NCI-H1105 (cell line): ENCODE results near the gene PPP1R3G.
"Not testable (repeated sequence)": the region's sequence is repeated elsewhere in the genome, so short reads cannot be mapped to it uniquely, and the experiment has no call there.

ENCODE experiments used
- DNase-seq: peaks from one replicate; lab custom pipeline; 2025; lab: John Stamatoyannopoulos, UW

PPP1R3G gene

GRCh38 chr6:5084781-5085647 is at the start of gene PPP1R3G:
TSS of gene PPP1R3G (plus strand) at chr6:5085341. CDS start at chr6:5085486, 145 bp downstream.
- peak; percentile 17 for DNase-seq

DNA sequence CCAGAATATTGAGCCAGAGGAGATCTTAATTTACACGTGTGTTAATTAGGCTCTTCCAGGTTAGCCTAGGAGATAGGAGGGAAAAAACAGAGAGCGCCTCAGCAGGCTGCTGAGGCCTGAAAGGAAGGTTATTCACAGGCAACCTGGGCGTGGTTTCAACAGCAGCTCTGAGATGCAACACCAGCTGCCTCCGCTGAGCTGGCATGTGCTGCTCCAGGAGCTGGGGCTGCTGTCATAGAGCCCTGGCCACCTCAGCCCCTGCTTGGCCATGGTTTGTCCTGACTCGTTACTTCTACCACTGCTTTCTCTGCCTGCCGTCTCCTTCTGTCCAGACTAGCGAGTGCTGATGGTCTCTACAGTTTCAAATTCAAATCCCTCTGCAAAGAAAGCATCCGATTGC is 48.9 kb upstream of the PPP1R3G start:
- DNase-seq = no peak

- DNase-seq = no peak
These were observed 43.2 kb upstream of the PPP1R3G start for GRCh38 chr6:5041955-5042354.

DNA sequence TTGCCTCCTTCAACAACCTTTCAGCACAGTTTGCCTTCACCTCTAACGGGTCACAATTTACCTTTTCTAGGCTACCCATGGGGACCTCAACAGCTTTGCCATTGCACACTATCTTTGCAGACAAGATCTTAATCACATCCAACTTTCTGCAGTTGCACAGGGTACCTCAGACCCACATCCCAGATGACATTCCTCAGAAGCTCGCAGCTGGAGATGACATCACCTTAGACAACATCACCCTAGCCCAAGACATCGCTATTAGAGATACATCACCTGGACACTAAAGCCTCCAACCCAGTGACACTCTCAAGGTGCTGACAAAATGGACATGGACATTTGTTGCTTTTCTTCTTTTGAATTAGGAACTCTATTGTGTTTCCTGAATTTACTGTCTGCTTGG is 42.7 kb upstream of the PPP1R3G start:
- DNase-seq = no peak

DNA sequence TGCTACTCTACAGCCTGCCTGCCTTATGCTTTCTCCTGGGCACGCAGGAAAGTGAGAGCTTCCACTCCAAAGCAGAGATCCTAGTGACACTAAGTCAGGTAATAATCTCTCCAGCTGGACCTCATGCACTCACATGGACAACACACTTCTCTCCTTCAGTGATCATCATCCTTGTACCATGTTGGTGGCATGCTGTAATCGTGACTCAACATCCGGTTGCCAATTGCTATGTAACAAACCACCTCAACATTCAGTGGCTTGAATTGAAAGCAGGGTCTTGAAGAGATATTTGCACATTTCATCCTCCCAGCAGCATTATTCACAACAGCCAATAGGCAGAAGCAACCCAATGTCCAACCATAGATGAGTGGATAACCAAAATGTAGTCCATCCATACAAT is 40.3 kb upstream of the PPP1R3G start:
- no peak for DNase-seq

- DNase-seq = no peak
These were observed 39.7 kb upstream of the PPP1R3G start for GRCh38 chr6:5045416-5045815.

GRCh38 chr6:5046430-5046829 is 38.7 kb upstream of the PPP1R3G start:
- no peak for DNase-seq

- no peak for DNase-seq
These were observed 35.1 kb upstream of the PPP1R3G start for GRCh38 chr6:5050009-5050408.

- no peak for DNase-seq
These were observed 33.7 kb upstream of the PPP1R3G start for GRCh38 chr6:5051394-5051793.

DNA sequence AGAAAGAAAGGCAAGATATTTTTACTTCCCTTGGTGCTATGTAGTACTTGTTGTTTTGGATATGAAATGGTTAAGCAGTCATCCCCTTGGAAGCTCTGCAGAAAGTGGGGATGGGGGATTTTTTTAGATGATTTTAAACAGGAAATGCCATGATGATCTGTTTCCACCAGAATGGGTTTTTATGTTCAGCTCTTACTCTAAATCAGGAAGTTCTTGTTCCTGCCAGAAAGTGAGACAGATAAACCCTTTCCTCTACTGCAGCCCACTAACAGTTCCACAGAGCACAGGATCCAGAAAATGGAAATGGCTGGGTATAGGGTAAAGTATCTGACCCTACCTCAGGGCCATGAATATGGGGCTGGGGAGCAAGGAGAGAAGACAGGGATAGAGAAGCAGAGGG is 32.1 kb upstream of the PPP1R3G start:
- DNase-seq = no peak

GRCh38 chr6:5053864-5054244 is 31.3 kb upstream of the PPP1R3G start:
- no peak for DNase-seq

DNA sequence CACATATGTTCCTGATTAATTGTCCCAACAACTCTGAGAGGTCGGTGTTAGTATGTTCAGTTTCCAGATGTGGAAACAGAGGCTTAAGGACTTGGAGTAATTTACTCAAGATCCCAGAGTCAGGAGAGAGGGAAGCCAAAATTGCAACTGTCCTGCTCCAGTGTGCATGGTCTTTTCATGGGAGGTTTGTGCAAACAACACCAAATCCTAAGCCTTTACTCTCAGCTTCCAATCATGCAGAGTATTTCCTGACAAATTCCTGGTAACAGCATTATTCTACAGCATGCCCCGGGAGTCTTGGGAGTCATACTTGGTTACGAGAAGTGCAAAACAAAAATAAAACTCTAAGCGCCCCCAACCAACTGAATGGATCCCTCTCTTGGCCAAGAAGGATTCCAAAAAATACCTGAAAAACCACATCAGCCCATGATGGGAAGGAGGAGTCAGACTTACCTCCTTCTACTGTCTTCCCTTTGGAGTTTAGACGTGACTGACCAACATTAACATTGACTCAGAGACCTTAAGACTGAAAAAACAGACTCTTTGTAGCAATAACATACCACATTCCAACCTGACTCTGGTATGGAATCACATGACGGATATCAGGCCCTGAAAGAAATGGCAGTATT is 30.8 kb upstream of the PPP1R3G start:
- no peak for DNase-seq

- DNase-seq = no peak
These were observed 30.0 kb upstream of the PPP1R3G start for GRCh38 chr6:5055118-5055517.

- no peak for DNase-seq
These were observed 26.9 kb upstream of the PPP1R3G start for GRCh38 chr6:5058254-5058653.

DNA sequence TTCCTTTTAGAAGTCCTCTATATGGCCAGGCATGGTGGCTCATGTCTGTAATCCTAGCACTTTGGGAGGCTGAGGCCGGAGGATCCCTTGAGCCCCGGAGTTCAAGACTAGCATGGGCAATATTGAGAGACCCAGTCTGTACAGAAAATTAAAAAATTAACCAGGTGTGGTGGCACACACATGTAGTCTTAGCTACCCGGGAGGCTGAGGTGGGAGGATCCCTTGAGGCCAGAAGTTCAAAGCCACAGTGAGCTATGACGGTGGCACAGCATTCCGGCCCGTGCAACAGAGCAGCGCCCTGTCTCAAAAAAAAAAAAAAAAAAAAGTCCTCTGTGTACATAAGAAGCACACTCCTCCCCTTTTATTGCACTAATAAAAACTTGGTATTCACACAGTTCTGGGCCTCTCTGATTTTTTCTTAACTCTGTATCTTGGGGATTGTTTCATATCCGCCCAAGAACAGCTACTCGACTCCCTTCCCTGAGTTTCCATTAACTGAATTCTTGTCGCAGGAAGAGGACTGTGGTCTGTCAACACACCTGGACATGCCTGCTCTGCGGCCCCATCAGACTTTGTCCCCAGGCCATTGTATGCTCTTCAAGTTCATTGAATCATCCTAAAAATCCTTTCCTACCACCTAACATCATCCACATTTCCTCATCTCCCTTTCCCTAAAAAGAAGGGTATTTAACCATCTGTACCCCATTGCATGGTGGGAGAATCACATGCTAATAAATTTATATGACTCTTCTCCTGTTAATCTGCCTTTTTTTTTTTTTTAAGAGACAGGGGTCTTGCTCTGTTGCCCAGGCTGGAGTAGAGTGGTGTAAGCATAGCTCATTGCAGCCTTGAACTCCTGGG is 25.9 kb upstream of the PPP1R3G start:
- DNase-seq = no peak

DNA sequence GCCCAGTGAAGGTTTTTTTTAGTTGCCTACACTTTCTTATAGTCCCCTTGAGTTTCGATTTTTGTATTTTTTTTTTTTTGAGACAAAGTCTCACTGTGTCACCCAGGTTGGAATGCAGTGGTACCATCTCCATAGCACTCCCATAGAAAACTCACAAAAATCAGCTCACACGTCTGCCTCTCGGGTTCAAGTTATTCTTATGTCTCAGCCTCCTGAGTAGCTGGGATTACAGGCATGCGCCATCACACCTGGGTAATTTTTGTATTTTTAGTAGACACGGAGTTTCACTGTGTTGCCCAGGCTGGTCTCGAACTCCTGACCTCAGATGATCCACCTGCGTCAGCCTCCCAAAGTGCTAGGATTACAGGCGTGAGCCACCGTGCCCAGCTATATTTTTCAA is 24.7 kb upstream of the PPP1R3G start:
- not testable (repeated sequence) for DNase-seq

DNA sequence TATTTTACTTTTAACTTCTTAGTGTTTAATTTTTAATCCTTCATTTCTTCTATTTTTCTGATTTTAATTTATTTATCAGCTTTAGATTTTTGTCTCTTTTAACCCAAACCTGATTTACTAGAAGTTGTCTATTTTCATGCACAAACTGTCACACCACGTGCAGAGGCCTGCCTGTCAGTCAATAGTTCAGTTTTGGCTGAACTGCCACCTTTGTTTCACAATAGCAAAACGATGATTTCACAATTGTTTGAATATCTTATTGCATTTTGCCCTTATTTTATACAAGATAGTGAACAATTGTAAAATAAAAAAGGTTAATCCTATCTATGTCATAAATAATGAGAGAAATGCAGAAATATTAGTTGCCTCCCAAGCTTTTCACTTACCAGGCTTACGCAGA is 24.0 kb upstream of the PPP1R3G start:
- DNase-seq = no peak

- no peak for DNase-seq
These were observed 21.5 kb upstream of the PPP1R3G start for GRCh38 chr6:5063617-5064016.

DNA sequence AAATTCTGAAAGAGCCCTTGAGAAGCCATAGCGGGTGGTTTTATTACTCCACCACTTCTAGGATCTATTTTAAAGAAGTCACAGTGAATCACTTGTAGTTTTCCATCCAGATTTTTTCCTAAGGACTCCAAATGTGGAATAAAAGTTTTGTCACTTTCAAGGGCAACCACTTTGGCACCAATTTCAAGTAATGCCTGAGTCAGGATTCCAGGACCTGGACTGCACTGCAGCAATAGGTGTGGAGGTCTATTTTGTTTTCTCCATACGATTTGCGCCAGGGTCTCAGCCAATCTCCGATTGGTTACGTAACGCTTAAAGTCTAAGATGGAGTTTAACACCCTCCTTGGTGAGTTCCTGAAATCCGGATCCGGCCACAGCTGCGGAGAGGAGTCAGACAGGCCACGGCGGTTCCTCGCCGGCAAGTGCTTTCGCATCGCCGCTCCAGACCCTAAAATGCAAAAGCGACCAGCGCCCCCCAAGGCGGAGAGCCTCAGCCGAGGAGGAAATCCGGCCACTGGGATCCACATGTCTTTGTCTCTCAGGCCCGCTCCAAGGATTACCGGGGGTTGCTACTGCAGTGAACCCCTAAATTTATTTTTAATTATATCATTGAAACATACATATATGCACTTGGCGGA is 18.6 kb upstream of the PPP1R3G start:
- DNase-seq = no peak

DNA sequence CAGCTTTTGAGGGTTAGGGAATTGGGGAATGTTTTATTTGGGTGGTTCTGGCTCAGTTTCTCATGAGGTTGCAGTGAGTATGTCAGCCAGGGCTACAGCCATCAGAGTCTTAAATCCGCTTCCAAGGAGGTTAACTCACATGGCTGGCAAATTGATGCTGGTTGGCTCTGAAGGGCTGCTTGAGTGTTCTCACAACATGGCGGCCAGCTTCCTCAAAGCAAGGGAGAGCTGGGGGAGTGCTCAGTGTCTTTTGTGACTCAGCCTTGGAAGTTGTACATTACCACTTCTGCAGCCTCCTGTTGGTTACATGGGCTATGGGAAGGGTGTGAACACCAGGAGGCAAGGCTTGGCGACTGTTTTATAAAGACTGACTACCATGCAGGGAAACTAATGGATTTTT is 17.8 kb upstream of the PPP1R3G start:
- DNase-seq = no peak

DNA sequence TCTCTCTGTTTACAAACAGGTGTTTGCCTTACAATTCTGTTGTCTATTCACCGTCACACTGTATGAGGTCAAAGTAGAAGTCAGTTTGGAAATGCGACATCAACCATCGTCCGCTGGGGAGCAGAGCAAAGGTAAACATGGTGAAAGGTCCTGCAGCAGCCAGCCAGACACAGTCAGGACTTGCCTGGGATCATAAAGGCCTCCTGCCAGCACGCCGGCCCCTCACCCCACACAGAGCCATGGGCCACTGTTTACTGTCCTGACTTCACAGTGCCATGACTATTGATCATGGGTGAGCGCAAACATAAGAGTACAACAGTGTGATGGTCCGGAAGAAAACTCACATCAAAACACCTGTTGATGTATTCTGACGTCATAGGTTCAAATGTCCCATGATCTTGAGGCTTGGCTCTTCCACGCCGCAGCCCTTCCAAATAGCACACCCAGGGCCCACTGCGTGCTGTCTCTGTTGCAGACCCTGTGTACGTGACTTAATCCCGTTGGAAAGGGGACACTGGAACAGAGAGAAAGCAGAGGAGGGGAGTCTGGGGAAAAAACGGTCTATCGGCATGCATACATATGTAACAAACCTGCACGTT is 16.9 kb upstream of the PPP1R3G start:
- no peak for DNase-seq

DNA sequence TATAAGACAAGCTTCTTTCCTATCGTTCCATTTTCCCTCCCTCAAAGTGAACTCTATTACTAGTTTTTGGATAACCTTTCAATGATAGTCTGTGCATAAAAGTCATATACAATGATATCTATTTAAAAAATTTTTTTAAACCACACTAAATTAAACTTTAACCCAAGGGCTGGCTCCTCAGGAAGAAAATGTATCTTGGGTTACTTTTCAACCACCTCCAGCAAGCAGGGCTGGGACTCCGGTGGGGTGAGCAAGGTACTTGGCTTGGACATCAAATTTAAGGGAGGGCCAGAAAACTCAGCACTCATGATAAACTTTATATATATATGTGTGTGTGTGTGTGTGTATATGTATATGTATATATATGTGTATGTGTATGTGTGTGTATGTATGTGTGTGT is 13.9 kb upstream of the PPP1R3G start:
- DNase-seq = no peak
